ENCODE data around the gene EIF2AK3. TPM values are rescaled to one million over a fixed set of nuclear protein-coding genes. Genes with fewer than 3 reads are reported as not detected.
"Not testable (repeated sequence)": the region's sequence is repeated elsewhere in the genome, so short reads cannot be mapped to it uniquely, and the experiment has no call there.

EIF2AK3 gene
- total and polyA plus RNA-seq, 7 donors = 3.0 to 16.6 (median 9.4) TPM

DNA sequence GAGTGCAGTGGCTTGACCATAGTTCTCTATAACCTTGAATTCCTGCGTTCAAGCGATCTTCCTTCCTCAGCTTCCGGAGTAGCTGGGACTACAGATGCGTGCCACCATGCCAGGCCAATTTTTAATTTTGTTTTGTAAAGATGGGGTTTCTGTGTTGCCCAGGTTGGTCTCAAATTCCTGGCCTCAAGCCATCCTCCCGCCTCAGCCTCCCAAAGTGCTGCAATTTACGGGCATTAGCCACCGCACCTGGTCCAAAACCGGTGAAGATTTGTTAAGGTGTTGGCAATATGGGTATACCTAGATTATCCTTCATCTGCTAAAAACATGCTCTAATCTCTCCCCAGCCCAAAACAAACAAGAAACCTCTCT, 1.3 kb upstream of the EIF2AK3 start:
- peaks cover 0 to 35% (median 24%) of the 10 kb centered on the region in 4 donors for H3K4me1 ChIP-seq
- H3K4me3 ChIP-seq = peak overlapping the region; percentile 44 to 86 (median 59)
- DNase-seq = no peak
- H3K36me3 ChIP-seq = no peaks in the 10 kb centered on the region
- intact Hi-C loops (cut with DNase I) = loop anchor here (5.0 kb wide), 2 partner anchors 36 to 571 kb away; partner anchors contain the start of gene KRCC1
- WGBS, 2 donors = 79 to 91% methylated on average over 8 of the region's 8 CpGs
- H3K27me3 ChIP-seq = no peaks in the 10 kb centered on the region
- peak overlapping the region; percentile 97 for H3K27ac ChIP-seq
- no peaks in the 10 kb centered on the region for H3K9me3 ChIP-seq
- TF ChIP-seq POLR2A (IDR thresholded peaks at IDR 0.05) (no peak), POLR2AphosphoS5 (IDR thresholded peaks at IDR 0.05) (no peak), EP300 (IDR thresholded peaks at IDR 0.05) (no peak)

DNA sequence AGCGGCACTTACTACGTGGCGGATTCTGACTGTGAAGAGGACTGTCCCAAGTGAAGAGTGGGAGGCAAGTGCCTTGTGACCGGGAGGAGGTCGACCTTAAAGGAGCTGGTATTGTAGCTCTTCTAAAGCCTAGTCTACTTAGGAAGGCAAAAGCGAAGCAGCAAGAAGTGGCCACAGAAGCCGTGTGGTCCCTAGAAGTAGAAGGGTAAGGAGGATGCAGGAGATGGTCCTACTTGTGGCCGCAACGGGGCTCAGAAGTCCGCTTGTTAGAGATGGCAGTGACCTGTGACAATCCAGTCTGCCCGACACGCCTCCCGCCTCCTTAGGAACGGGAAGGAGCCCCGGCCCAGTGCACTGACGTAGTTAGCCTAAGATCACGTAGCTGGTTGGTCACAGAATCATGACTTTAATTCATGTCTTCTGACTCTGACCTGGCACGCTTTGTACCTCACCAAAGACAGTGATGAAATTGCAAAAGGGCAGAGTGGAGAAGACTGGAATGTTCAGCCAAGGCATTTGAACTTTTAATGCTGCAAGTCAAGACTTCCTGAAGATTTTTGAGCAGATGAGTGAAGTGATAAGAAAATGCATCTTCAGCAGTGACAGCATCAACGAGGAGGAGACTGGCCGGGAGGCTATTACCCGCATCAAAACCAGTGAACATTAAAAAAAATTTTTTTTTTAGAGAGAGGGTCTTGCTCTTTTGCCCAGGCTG, 749 bp upstream of the EIF2AK3 start:
- Histone ChIP-seq H3K4me1 (peaks cover 0 to 35% (median 24%) of the 10 kb centered on the region in 4 donors), H3K36me3 (no peaks in the 10 kb centered on the region), H3K9me3 (no peaks in the 10 kb centered on the region), H3K4me3 (peak overlapping the region; percentile 44 to 86 (median 59)), H3K27ac (peak overlapping the region; percentile 97), H3K27me3 (no peaks in the 10 kb centered on the region)
- intact Hi-C loops (cut with DNase I) = loop anchor here (5.0 kb wide), 2 partner anchors 36 to 571 kb away; partner anchors contain the start of gene KRCC1
- TF ChIP-seq EP300 (IDR thresholded peaks at IDR 0.05) (peak in 3 of 4 donors; percentile 85 to 91 (median 91)), POLR2A (IDR thresholded peaks at IDR 0.05) (peak; percentile 80 to 88), POLR2AphosphoS5 (IDR thresholded peaks at IDR 0.05) (peak; percentile 86 to 90 (median 87))
- TF ChIP-seq, protein P1, sequence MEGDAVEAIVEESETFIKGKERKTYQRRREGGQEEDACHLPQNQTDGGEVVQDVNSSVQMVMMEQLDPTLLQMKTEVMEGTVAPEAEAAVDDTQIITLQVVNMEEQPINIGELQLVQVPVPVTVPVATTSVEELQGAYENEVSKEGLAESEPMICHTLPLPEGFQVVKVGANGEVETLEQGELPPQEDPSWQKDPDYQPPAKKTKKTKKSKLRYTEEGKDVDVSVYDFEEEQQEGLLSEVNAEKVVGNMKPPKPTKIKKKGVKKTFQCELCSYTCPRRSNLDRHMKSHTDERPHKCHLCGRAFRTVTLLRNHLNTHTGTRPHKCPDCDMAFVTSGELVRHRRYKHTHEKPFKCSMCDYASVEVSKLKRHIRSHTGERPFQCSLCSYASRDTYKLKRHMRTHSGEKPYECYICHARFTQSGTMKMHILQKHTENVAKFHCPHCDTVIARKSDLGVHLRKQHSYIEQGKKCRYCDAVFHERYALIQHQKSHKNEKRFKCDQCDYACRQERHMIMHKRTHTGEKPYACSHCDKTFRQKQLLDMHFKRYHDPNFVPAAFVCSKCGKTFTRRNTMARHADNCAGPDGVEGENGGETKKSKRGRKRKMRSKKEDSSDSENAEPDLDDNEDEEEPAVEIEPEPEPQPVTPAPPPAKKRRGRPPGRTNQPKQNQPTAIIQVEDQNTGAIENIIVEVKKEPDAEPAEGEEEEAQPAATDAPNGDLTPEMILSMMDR (IDR thresholded peaks at IDR 0.05) = no peak
- WGBS, 2 donors = 0 to 3% methylated on average over 21 of the region's 21 CpGs
- peak; percentile 98 for DNase-seq

DNA sequence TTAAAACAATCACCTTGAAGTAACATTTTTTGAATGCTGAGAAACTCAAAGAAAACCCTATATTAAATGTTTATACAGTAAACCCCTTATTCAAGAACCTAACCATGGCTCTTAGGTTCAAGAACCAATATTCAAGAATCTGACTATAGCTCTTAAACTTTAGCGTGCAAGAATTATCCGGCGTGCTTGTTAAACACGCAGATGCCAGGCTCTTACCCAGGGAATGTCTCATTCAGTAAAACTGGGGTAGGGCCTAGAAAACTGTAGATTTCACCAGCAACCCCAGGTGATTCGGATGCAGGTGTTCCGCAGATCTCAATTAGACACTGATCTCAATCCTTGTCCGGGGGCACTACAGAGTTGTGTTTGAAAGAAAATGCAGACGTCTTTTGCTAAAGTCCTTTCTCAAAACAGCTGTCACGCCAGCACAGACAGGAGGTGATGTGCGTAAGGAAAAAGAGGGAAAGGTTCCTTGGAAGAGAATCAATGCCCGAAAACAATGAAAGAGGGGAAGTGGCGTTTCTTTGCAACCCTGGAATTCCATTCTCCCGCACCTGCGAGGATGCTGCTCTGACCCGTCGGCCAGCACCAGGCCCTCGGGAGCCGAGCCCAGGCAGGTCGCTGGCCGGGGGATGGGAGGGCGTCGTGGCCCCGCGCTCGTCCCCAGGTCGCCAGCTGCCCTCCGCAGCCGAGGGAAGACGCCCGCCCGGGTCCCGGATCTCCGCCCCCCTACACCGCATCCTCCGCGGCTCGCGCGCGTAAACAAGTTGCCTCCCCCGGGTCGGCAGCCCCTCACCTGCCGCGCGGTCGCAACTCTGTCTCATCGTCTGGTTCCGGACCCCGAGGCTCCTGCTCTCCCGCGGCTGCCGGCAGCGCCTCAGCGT, 851 bp downstream of the EIF2AK3 start:
- H3K4me3 ChIP-seq = peak overlapping the region; percentile 86 to 95 (median 88)
- no peaks in the 10 kb centered on the region for H3K9me3 ChIP-seq
- 1 to 3% methylated on average over 54 of the region's 54 CpGs for WGBS, 2 donors
- no peaks in the 10 kb centered on the region for H3K27me3 ChIP-seq
- H3K36me3 ChIP-seq = no peaks in the 10 kb centered on the region
- H3K27ac ChIP-seq = peak overlapping the region; percentile 97 to 99 (median 97)
- intact Hi-C loops (cut with DNase I) = loop anchor here (5.0 kb wide), 2 partner anchors 34 to 569 kb away; partner anchors contain the start of gene KRCC1
- H3K4me1 ChIP-seq = peaks cover 0 to 35% (median 24%) of the 10 kb centered on the region in 4 donors
- peak; percentile 76 for DNase-seq
- TF ChIP-seq POLR2AphosphoS5 (IDR thresholded peaks at IDR 0.05) (no peak), EP300 (IDR thresholded peaks at IDR 0.05) (no peak), POLR2A (IDR thresholded peaks at IDR 0.05) (no peak)
- TF ChIP-seq, protein P1 (IDR thresholded peaks at IDR 0.05) = no peak

DNA sequence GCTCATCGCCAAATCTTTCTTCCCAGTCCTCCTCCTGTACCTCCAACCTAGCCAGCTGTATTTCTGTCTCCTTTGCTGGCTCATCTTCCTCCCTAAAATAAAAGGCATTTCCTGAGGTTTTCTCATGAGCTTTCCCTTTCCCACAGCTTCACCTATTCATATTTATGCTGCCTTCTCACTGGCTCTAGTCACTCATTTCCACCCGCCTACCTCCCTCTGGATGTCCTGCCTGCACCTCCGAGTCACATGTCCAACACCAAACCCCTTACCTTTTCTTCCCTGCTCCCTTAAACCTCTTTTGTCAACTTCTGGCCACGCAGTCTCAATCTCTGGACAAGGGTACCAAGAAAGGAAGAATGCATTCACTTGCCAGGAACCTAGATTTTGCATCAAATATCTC, 2.8 kb downstream of the EIF2AK3 start:
- no peaks in the 10 kb centered on the region for H3K9me3 ChIP-seq

DNA sequence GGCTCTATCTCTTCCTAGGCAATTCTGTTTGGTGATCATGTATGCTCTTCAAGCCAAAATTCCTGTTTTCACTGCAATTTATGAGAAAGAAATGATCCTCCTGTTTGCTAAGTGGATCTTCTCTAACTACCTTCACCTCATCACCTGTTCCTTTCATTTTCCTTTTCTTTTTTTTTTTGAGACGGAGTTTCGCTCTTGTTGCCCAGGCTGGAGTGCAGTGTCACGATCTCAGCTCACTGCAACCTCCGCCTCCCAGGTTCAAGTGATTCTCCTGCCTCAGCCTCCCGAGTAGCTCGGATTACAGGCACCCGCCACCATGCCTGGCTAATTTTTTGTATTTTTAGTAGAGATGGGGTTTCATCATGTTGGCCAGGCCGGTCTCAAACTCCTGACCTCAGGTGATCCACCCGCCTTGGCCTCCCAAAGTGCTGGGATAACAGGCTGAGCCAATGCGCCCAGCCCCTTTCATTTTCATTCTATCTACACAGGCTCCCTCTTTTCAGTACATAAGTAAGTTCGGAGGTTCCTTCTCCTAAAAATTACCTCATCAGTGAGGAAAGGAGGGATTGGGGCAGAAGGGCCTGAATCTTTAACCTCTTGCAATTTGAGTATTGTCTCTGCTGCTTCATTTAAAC, 3.3 kb downstream of the EIF2AK3 start:
- DNase-seq; H3K9me3 ChIP-seq; H3K36me3 ChIP-seq; H3K27ac ChIP-seq; H3K27me3 ChIP-seq; H3K4me3 ChIP-seq; intact Hi-C loops (cut with DNase I): not testable (repeated sequence)
- peaks cover 0 to 35% (median 24%) of the 10 kb centered on the region in 4 donors for H3K4me1 ChIP-seq
- WGBS, 2 donors = 96% methylated on average over 11 of the region's 11 CpGs

More for the DNA sequence above, 2.8 kb downstream of the EIF2AK3 start:
- 90 to 95% methylated on average over 4 of the region's 4 CpGs for WGBS, 2 donors
- H3K27ac ChIP-seq = no peak overlapping the region
- H3K4me1 ChIP-seq = peaks cover 0 to 35% (median 24%) of the 10 kb centered on the region in 4 donors
- H3K4me3 ChIP-seq = no peak overlapping the region
- no peaks in the 10 kb centered on the region for H3K36me3 ChIP-seq
- DNase-seq = no peak
- intact Hi-C loops (cut with DNase I) = no loop called here
- TF ChIP-seq, protein P1 (IDR thresholded peaks at IDR 0.05) = no peak
- TF ChIP-seq POLR2AphosphoS5 (IDR thresholded peaks at IDR 0.05) (no peak), POLR2A (IDR thresholded peaks at IDR 0.05) (no peak), EP300 (IDR thresholded peaks at IDR 0.05) (no peak)
- no peaks in the 10 kb centered on the region for H3K27me3 ChIP-seq

All from sigmoid colon (tissue), 7 donors.